ENCODE data around the gene OGDH. TPM values are rescaled to one million over a fixed set of nuclear protein-coding genes. Genes with fewer than 3 reads are reported as not detected.

Gene OGDH
- total and polyA plus RNA-seq, 4 donors, result 10.8 to 71.2 (median 41.2) TPM

DNA sequence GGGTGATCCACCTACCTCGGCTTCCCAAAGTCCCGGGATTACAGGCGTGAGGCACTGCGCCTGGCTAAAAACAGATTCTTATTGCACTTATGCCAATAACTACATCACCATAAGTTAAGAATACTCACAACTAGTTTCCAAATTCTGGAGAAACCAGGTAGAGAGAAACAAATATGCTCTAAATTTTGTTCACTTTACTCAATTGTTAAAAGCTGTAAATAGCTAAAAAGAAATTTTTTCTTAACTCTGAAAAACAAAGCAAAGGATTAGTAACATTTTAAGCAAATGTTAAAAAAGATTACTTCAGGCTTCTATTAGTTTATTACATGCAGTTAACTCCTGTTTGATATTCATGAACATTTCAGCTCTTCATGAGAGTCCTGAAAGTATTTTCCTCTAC is 113.9 kb downstream of the OGDH start:
- Histone ChIP-seq H3K9ac (ENCODE audit: low read depth in 1 of 2, low read length in 2 of 2) (no peak overlapping the region), H3K4me3 (ENCODE audit: low read depth in 1 of 3, low read length in 3 of 3) (no peak overlapping the region), H3K27me3 (ENCODE audit: control insufficient read depth in 4 of 4, insufficient read depth in 4 of 4, low read length in 3 of 4) (no peaks in the 10 kb centered on the region), H3K27ac (ENCODE audit: low read depth in 1 of 2, low read length in 2 of 2) (no peak overlapping the region), H3K9me3 (ENCODE audit: control insufficient read depth in 4 of 4, low read length in 3 of 4) (no peaks in the 10 kb centered on the region), H3K4me1 (ENCODE audit: control insufficient read depth in 4 of 4, insufficient read depth in 4 of 4, low read length in 3 of 4) (no peaks in the 10 kb centered on the region), H3K36me3 (ENCODE audit: control insufficient read depth in 4 of 4, insufficient read depth in 3 of 4, low read depth in 1 of 4, low read length in 3 of 4) (no peaks in the 10 kb centered on the region)
- 90% methylated on average over 4 of the region's 4 CpGs for WGBS
- no peak for DNase-seq (ENCODE audit: low spot score)
- no peak for TF ChIP-seq NR2F2 (IDR thresholded peaks at IDR 0.05)
- no peak for TF ChIP-seq RAD21 (IDR thresholded peaks at IDR 0.05)
- TF ChIP-seq, protein P1, sequence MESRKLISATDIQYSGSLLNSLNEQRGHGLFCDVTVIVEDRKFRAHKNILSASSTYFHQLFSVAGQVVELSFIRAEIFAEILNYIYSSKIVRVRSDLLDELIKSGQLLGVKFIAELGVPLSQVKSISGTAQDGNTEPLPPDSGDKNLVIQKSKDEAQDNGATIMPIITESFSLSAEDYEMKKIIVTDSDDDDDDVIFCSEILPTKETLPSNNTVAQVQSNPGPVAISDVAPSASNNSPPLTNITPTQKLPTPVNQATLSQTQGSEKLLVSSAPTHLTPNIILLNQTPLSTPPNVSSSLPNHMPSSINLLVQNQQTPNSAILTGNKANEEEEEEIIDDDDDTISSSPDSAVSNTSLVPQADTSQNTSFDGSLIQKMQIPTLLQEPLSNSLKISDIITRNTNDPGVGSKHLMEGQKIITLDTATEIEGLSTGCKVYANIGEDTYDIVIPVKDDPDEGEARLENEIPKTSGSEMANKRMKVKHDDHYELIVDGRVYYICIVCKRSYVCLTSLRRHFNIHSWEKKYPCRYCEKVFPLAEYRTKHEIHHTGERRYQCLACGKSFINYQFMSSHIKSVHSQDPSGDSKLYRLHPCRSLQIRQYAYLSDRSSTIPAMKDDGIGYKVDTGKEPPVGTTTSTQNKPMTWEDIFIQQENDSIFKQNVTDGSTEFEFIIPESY (IDR thresholded peaks at IDR 0.05), result no peak
- no peak for TF ChIP-seq GABPA (IDR thresholded peaks at IDR 0.05 in 1 of 2, conservative IDR thresholded peaks at IDR 0.05 in 1 of 2)
- no peak for TF ChIP-seq RXRA (IDR thresholded peaks at IDR 0.05)
- no peak for TF ChIP-seq CTCF (IDR thresholded peaks at IDR 0.05; ENCODE audit: low read depth, low read length, missing input control)
- TF ChIP-seq, protein P2, sequence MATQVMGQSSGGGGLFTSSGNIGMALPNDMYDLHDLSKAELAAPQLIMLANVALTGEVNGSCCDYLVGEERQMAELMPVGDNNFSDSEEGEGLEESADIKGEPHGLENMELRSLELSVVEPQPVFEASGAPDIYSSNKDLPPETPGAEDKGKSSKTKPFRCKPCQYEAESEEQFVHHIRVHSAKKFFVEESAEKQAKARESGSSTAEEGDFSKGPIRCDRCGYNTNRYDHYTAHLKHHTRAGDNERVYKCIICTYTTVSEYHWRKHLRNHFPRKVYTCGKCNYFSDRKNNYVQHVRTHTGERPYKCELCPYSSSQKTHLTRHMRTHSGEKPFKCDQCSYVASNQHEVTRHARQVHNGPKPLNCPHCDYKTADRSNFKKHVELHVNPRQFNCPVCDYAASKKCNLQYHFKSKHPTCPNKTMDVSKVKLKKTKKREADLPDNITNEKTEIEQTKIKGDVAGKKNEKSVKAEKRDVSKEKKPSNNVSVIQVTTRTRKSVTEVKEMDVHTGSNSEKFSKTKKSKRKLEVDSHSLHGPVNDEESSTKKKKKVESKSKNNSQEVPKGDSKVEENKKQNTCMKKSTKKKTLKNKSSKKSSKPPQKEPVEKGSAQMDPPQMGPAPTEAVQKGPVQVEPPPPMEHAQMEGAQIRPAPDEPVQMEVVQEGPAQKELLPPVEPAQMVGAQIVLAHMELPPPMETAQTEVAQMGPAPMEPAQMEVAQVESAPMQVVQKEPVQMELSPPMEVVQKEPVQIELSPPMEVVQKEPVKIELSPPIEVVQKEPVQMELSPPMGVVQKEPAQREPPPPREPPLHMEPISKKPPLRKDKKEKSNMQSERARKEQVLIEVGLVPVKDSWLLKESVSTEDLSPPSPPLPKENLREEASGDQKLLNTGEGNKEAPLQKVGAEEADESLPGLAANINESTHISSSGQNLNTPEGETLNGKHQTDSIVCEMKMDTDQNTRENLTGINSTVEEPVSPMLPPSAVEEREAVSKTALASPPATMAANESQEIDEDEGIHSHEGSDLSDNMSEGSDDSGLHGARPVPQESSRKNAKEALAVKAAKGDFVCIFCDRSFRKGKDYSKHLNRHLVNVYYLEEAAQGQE (IDR thresholded peaks at IDR 0.05), result no peak
- TF ChIP-seq FOXA2 (IDR thresholded peaks at IDR 0.05), result no peak
- no peak for TF ChIP-seq YY1 (IDR thresholded peaks at IDR 0.05)

DNA sequence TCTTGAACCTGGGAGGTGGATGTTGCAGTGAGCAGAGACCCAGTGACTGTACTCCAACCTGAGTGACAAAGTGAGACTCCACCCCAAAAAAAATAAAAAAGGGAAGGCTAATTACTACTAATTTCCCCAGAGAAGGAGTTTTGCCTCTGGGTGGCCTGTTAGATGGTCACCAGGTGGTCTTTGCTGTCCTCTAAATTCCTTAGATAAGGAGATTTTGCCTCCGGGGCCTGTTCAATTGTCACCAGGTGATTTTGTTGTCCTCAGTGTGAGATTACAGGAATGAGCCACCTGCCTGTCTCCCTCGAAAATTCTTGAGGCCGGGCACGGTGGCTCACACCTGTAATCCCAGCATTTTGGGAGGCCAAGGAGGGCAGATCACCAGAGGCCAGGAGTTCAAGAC is 117.8 kb downstream of the OGDH start:
- Histone ChIP-seq H3K27me3 (ENCODE audit: control insufficient read depth in 4 of 4, insufficient read depth in 4 of 4, low read length in 3 of 4) (no peaks in the 10 kb centered on the region), H3K9ac (ENCODE audit: low read depth in 1 of 2, low read length in 2 of 2) (no peak overlapping the region), H3K27ac (ENCODE audit: low read depth in 1 of 2, low read length in 2 of 2) (no peak overlapping the region), H3K9me3 (ENCODE audit: control insufficient read depth in 4 of 4, low read length in 3 of 4) (no peaks in the 10 kb centered on the region), H3K4me3 (ENCODE audit: low read depth in 1 of 3, low read length in 3 of 3) (no peak overlapping the region), H3K36me3 (ENCODE audit: control insufficient read depth in 4 of 4, insufficient read depth in 3 of 4, low read depth in 1 of 4, low read length in 3 of 4) (no peaks in the 10 kb centered on the region), H3K4me1 (ENCODE audit: control insufficient read depth in 4 of 4, insufficient read depth in 4 of 4, low read length in 3 of 4) (no peaks in the 10 kb centered on the region)
- TF ChIP-seq HNF4A (conservative IDR thresholded peaks at IDR 0.05) (no peak), HNF4G (IDR thresholded peaks at IDR 0.05) (no peak), RXRA (IDR thresholded peaks at IDR 0.05) (no peak), CTCF (IDR thresholded peaks at IDR 0.05; ENCODE audit: low read depth, low read length, missing input control) (no peak), NR2F2 (IDR thresholded peaks at IDR 0.05) (no peak), YY1 (IDR thresholded peaks at IDR 0.05) (no peak), ATF3 (IDR thresholded peaks at IDR 0.05) (no peak), EGR1 (IDR thresholded peaks at IDR 0.05; ENCODE audit: low read depth in 2 of 2) (no peak), RAD21 (IDR thresholded peaks at IDR 0.05) (no peak), MAX (IDR thresholded peaks at IDR 0.05) (no peak), JUND (IDR thresholded peaks at IDR 0.05) (no peak)
- TF ChIP-seq, protein P2 (IDR thresholded peaks at IDR 0.05), result no peak
- TF ChIP-seq, protein P1 (IDR thresholded peaks at IDR 0.05), result no peak
- DNase-seq (ENCODE audit: low spot score), result no peak
- WGBS, result 91% methylated on average over 4 of the region's 4 CpGs
